Measurements from ENCODE around the gene SLC7A6. TPM values are rescaled to one million over a fixed set of nuclear protein-coding genes. Genes with fewer than 3 reads are reported as not detected.

Gene SLC7A6
- total and polyA plus RNA-seq, 10 of the 15 experiments (the other 5 are each of a cell fraction or from before 2014, with no cell fraction given): 8.2 to 60.4 (median 28.6) TPM

DNA sequence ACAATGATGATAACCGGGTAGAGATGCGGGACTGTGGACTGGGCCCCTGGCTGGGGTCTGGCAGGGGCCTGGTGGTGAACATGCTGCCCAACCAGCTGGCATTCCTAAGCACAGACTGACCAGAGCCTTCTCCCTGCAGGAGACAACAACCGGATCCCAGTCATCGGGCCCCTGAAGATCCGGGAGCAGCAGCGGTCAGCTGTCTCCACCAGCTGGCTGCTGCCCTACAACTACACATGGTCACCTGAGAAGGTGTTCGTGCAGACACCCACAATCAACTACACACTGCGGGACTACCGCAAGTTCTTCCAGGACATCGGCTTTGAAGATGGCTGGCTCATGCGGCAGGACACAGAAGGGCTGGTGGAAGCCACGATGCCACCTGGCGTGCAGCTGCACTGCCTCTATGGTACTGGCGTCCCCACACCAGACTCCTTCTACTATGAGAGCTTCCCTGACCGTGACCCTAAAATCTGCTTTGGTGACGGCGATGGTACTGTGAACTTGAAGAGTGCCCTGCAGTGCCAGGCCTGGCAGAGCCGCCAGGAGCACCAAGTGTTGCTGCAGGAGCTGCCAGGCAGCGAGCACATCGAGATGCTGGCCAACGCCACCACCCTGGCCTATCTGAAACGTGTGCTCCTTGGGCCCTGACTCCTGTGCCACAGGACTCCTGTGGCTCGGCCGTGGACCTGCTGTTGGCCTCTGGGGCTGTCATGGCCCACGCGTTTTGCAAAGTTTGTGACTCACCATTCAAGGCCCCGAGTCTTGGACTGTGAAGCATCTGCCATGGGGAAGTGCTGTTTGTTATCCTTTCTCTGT, 5.1 kb upstream of the SLC7A6 start:
- SMC1A ChIA-PET (ENCODE audit: uncharacterized antibody, unreplicated experiment): interaction anchor here (0.9 to 18.5 kb wide), 10 partner anchors 15 to 125 kb away, joined by 3 to 253 read pairs (median 9); no protein-coding TSS in a partner anchor
- Histone ChIP-seq H3K36me3 (ENCODE audit: control insufficient read depth in 2 of 2, insufficient read depth in 2 of 2, low read length in 1 of 2) (peaks cover 0 to 7% of the 10 kb centered on the region in 2 experiments; a peak in 3 of 4 replicates), H3K9me3 (replicated peaks; ENCODE audit: control insufficient read depth, insufficient read depth, low read length) (no peaks in the 10 kb centered on the region), H3K9ac (ENCODE audit: control insufficient read depth, insufficient read depth, low read length) (no peak overlapping the region), H3K27me3 (replicated peaks in 1 of 2; ENCODE audit: control insufficient read depth in 2 of 2, insufficient read depth in 2 of 2, low read length in 1 of 2) (no peaks in the 10 kb centered on the region), H4K20me1 (ENCODE audit: control insufficient read depth, insufficient read depth) (no peaks in the 10 kb centered on the region), H3K4me2 (ENCODE audit: control insufficient read depth, insufficient read depth) (no peak overlapping the region), H3K4me1 (ENCODE audit: control insufficient read depth, insufficient read depth, low read length) (peaks cover 29% of the 10 kb centered on the region), H2AFZ (ENCODE audit: control insufficient read depth, low read depth, low read length) (no peak overlapping the region), H3K27ac (ENCODE audit: control insufficient read depth, insufficient read depth) (no peak overlapping the region), H3K4me3 (no peak overlapping the region), H3K79me2 (ENCODE audit: control insufficient read depth, insufficient read depth, low read length) (peaks cover 8% of the 10 kb centered on the region)
- intact Hi-C loops (cut with micrococcal nuclease; ENCODE audit: unreplicated experiment) (no loop called here), in situ Hi-C loops (cut with MboI) (loop anchor here (5.0 kb wide), 1 partner anchor 68 kb away; no protein-coding TSS in a partner anchor)
- no peak for ATAC-seq
- no peak for TF ChIP-seq ZSCAN29 (IDR thresholded peaks at IDR 0.05)
- no peak for TF ChIP-seq IKZF1 (conservative IDR thresholded peaks at IDR 0.05)
- TF ChIP-seq RBBP5 (conservative IDR thresholded peaks at IDR 0.05): no peak
- TF ChIP-seq FOXK2 (IDR thresholded peaks at IDR 0.05): no peak
- TF ChIP-seq JUND (IDR thresholded peaks at IDR 0.05; ENCODE audit: low read depth, low read length): no peak
- no peak for FAIRE-seq
- RAD21 ChIA-PET (ENCODE audit: unreplicated experiment): interaction anchor here (1.4 to 10.2 kb wide), 6 partner anchors 24 to 188 kb away, joined by 3 to 399 read pairs (median 6); partner anchors contain the start of genes PRMT7 and SLC7A6OS
- WGBS (ENCODE audit: insufficient coverage, insufficient replicate concordance, low lambda C conversion rate, missing lambda C conversion rate): 93% methylated on average over 25 of the region's 27 CpGs
- CTCF ChIA-PET: interaction anchor here (0.6 to 9.0 kb wide), 8 partner anchors 13 to 165 kb away, joined by 3 to 747 read pairs (median 7); partner anchors contain the start of gene PLA2G15
- BruUV-seq (replicated peaks): no TSS peak
- no peak for DNase-seq (ENCODE audit: low read depth, low spot score)
- POLR2A ChIA-PET: interaction anchor here (0.6 to 1.9 kb wide), 5 partner anchors 26 to 227 kb away, joined by 3 to 17 read pairs (median 6); partner anchors contain the start of gene NFATC3

All from GM12878 (cell line).